ENCODE measurements around the gene CALD1. TPM values are rescaled to one million over a fixed set of nuclear protein-coding genes. Genes with fewer than 3 reads are reported as not detected.

The CALD1 gene
- total and polyA plus RNA-seq, 10 donors, result 42.4 to 333 (median 212) TPM

GRCh38 chr7:134782121-134782623, 2.7 kb downstream of the CALD1 start:
- Histone ChIP-seq H3K27me3 (replicated peaks in 1 of 7) (no peaks in the 10 kb centered on the region), H3K27ac (peak overlapping the region in 7 of 8 donors; percentile 42 to 74 (median 69)), H3K36me3 (no peaks in the 10 kb centered on the region), H3K4me1 (peaks cover 0 to 37% (median 5%) of the 10 kb centered on the region in 6 donors), H3K4me3 (peak overlapping the region in 6 of 8 donors; percentile 0 to 65 (median 36)), H3K9me3 (no peaks in the 10 kb centered on the region)
- DNase-seq, result no peak
- no peak for TF ChIP-seq POLR2AphosphoS5 (IDR thresholded peaks at IDR 0.05)
- TF ChIP-seq POLR2A (IDR thresholded peaks at IDR 0.05), result no peak
- TF ChIP-seq CTCF (IDR thresholded peaks at IDR 0.05 in 8 of 11, conservative IDR thresholded peaks at IDR 0.05 in 3 of 11), result no peak
- 45 to 54% (median 50%) methylated on average over 4 of the region's 4 CpGs for WGBS, 5 donors
- intact Hi-C loops (cut with DNase I; ENCODE audit: low total_unique reads), result no loop called here

GRCh38 chr7:134783294-134784069, 4.0 kb downstream of the CALD1 start:
- Histone ChIP-seq H3K27me3 (replicated peaks in 1 of 7) (no peaks in the 10 kb centered on the region), H3K27ac (peak overlapping the region in 7 of 8 donors; percentile 42 to 74 (median 69)), H3K9me3 (no peaks in the 10 kb centered on the region), H3K4me1 (peaks cover 0 to 28% (median 4%) of the 10 kb centered on the region in 6 donors), H3K4me3 (peak overlapping the region in 5 of 8 donors; percentile 23 to 65 (median 41)), H3K36me3 (no peaks in the 10 kb centered on the region)
- intact Hi-C loops (cut with DNase I; ENCODE audit: low total_unique reads), result no loop called here
- 69 to 89% (median 85%) methylated on average over 7 of the region's 7 CpGs for WGBS, 5 donors
- TF ChIP-seq CTCF (IDR thresholded peaks at IDR 0.05 in 8 of 11, conservative IDR thresholded peaks at IDR 0.05 in 3 of 11), result no peak
- TF ChIP-seq POLR2A (IDR thresholded peaks at IDR 0.05), result no peak
- TF ChIP-seq POLR2AphosphoS5 (IDR thresholded peaks at IDR 0.05), result no peak
- DNase-seq, result no peak

GRCh38 chr7:134784251-134785049, 5.0 kb downstream of the CALD1 start:
- Histone ChIP-seq H3K27me3 (replicated peaks in 1 of 7) (no peaks in the 10 kb centered on the region), H3K27ac (no peak overlapping the region), H3K9me3 (no peaks in the 10 kb centered on the region), H3K4me3 (peak overlapping the region in 1 of 8 donors; percentile 65), H3K36me3 (no peaks in the 10 kb centered on the region), H3K4me1 (peaks cover 0 to 29% (median 2%) of the 10 kb centered on the region in 6 donors)
- 83 to 95% (median 91%) methylated on average over 9 of the region's 9 CpGs for WGBS, 5 donors
- TF ChIP-seq CTCF (IDR thresholded peaks at IDR 0.05 in 8 of 11, conservative IDR thresholded peaks at IDR 0.05 in 3 of 11), result no peak
- no peak for TF ChIP-seq POLR2AphosphoS5 (IDR thresholded peaks at IDR 0.05)
- TF ChIP-seq POLR2A (IDR thresholded peaks at IDR 0.05), result no peak
- no peak for DNase-seq
- intact Hi-C loops (cut with DNase I; ENCODE audit: low total_unique reads), result no loop called here

- Histone ChIP-seq H3K36me3 (no peaks in the 10 kb centered on the region), H3K4me3 (no peak overlapping the region), H3K27me3 (replicated peaks in 1 of 7) (no peaks in the 10 kb centered on the region), H3K4me1 (peaks cover 0 to 34% (median 2%) of the 10 kb centered on the region in 6 donors), H3K9me3 (no peaks in the 10 kb centered on the region), H3K27ac (no peak overlapping the region)
- no peak for TF ChIP-seq CTCF (IDR thresholded peaks at IDR 0.05 in 8 of 11, conservative IDR thresholded peaks at IDR 0.05 in 3 of 11)
- TF ChIP-seq POLR2A (IDR thresholded peaks at IDR 0.05), result no peak
- TF ChIP-seq POLR2AphosphoS5 (IDR thresholded peaks at IDR 0.05), result no peak
- DNase-seq, result no peak
- intact Hi-C loops (cut with DNase I; ENCODE audit: low total_unique reads), result no loop called here
Measured at GRCh38 chr7:134785842-134786241, 6.4 kb downstream of the CALD1 start.

All from spleen (tissue), 11 donors.